DOHH2 (cell line): ENCODE data around the gene TRAF5.
"Not testable (repeated sequence)": the region's sequence is repeated elsewhere in the genome, so short reads cannot be mapped to it uniquely, and the experiment has no call there.

Experiments
- EZH2phosphoT487 ChIP-seq: fragments of 200-600 bp; sonication (generic); IDR thresholded peaks from 2 replicates; pipeline ENCODE4 v1.6.1; 2017; ENCODE audit warnings: borderline replicate concordance, mild to moderate bottlenecking, antibody characterized with exemption, low read length, moderate library complexity, mixed read lengths
- TF ChIP-seq, protein P1 (sequence below): fragments of 200-600 bp; sonication (generic); IDR thresholded peaks from one replicate; pipeline ENCODE4 v1.5.1; 2014; ENCODE audit warnings: antibody characterized with exemption, mild to moderate bottlenecking, low read depth, low read length; ENCODE audit not compliant: poor library complexity, severe bottlenecking

DNA sequence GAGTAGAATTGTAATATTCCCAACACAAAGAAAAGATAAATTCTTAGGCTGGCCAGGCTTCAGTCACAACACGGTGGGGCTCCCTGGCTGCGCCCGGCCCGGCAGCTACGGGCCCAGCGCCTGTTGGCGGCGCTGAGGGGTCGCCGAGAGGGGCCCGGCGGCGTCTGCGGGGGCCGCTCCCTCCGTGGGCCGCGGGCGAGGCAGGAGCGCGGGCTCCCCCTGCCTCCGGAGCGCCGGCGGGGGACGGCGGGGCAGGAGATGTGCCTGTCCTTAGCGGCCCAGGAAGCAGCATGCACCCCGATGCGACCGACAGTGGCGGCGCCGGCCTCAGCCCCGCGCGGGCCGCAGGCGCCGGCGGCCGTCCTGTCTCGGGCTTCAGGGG, 89.6 kb downstream of the TRAF5 start:
- TF ChIP-seq, protein P1, sequence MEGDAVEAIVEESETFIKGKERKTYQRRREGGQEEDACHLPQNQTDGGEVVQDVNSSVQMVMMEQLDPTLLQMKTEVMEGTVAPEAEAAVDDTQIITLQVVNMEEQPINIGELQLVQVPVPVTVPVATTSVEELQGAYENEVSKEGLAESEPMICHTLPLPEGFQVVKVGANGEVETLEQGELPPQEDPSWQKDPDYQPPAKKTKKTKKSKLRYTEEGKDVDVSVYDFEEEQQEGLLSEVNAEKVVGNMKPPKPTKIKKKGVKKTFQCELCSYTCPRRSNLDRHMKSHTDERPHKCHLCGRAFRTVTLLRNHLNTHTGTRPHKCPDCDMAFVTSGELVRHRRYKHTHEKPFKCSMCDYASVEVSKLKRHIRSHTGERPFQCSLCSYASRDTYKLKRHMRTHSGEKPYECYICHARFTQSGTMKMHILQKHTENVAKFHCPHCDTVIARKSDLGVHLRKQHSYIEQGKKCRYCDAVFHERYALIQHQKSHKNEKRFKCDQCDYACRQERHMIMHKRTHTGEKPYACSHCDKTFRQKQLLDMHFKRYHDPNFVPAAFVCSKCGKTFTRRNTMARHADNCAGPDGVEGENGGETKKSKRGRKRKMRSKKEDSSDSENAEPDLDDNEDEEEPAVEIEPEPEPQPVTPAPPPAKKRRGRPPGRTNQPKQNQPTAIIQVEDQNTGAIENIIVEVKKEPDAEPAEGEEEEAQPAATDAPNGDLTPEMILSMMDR = not testable (repeated sequence)
- not testable (repeated sequence) for TF ChIP-seq EZH2phosphoT487
